Upper lobe of right lung (tissue), 1 donor: Measurements from ENCODE around the gene NEO1. TPM values are rescaled to one million over a fixed set of nuclear protein-coding genes. Genes with fewer than 3 reads are reported as not detected.

Experiments
- ATAC-seq: fragments of 200-7000 bp; cut with Tn5 transposase; one replicate; pipeline ENCODE4 v1.9.1; 2020; ENCODE audit warnings: mild to moderate bottlenecking, moderate library complexity
- DNase-seq: peaks from one replicate; pipeline ENCODE4 v3.0.0-alpha.2; 2020
- H3K27ac ChIP-seq: fragments of 200-600 bp; one replicate; pipeline ENCODE4 v1.8.0; 2022
- H3K27me3 ChIP-seq: fragments of 200-600 bp; one replicate; pipeline ENCODE4 v1.8.0; 2022; ENCODE audit warnings: mild to moderate bottlenecking
- H3K36me3 ChIP-seq: fragments of 200-600 bp; one replicate; pipeline ENCODE4 v1.8.0; 2022
- H3K4me1 ChIP-seq: fragments of 200-600 bp; one replicate; pipeline ENCODE4 v1.8.0; 2022
- H3K4me3 ChIP-seq: fragments of 200-600 bp; one replicate; pipeline ENCODE4 v1.8.0; 2022; ENCODE audit warnings: mild to moderate bottlenecking
- H3K9me3 ChIP-seq: fragments of 200-600 bp; one replicate; pipeline ENCODE4 v1.8.0; 2022
- CTCF ChIP-seq: fragments of 200-600 bp; IDR thresholded peaks from one replicate; pipeline ENCODE4 v1.8.0; 2022; ENCODE audit warnings: antibody characterized with exemption
- intact Hi-C: fragments of 100-400 bp; cut with DNase I; formaldehyde crosslinking; loops from one replicate; pipeline ENCODE4 v1.11.0; 2022
- total RNA-seq: library from RNA; stranded (reverse); fragmentation: NEBNext Ultra II Directional; extraction: Animal tissue kit (Norgen Biotek cat#: 25700); gene quantifications from one replicate; pipeline ENCODE4 v1.2.1, GENCODE V29; 2021
- donor health status: DM: no; HTN: yes; CAD: no; lungs with severe emphysema.

Gene NEO1
- total RNA-seq, 1 donor from 2014 or later: 44.8 TPM

DNA sequence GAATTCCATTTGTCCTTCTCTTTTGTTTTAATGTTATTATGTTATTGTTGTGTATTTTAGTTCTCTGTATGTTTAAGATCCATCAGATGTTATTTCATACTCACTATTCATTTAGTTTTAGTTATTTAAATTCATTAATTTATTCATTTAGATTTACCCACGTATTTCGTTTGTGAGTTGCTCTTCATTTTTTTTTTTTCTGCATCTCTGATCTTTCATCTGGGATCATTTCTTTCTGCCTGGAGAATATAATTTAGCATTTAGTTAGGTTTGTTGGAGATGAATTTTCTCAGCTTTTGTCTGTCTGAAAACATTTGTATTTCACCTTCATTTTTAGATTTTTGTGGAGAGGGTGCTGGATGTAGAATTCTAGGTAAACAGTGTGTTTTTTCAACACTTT is 12.9 kb downstream of the NEO1 start:
- Histone ChIP-seq H3K27me3 (no peaks in the 10 kb centered on the region), H3K27ac (no peak overlapping the region), H3K4me3 (no peak overlapping the region), H3K36me3 (no peaks in the 10 kb centered on the region), H3K4me1 (no peaks in the 10 kb centered on the region), H3K9me3 (no peaks in the 10 kb centered on the region)
- DNase-seq (no peak), ATAC-seq (no peak)
- TF ChIP-seq CTCF: no peak
- intact Hi-C loops: no loop called here

DNA sequence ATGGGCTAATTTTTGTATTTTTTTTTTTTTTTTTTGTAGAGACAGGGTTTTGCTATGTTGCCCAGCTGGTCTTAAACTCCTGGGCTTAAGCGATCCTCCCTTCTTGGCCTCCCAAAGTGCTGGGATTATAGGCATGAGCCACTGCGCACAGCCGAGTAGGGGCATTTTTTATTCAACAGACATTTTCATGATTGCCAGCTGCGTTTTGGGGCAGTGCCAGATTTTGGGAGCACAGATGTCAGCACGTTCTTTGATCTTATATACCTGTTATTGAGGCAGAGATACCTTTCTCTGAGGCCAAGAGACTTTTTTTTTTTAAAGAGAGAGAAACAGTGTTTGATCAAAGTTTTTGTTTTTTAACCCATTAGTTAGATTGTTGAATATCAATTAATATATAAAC is 16.8 kb downstream of the NEO1 start:
- Histone ChIP-seq H3K4me3 (no peak overlapping the region), H3K9me3 (no peaks in the 10 kb centered on the region), H3K36me3 (no peaks in the 10 kb centered on the region), H3K27ac (no peak overlapping the region), H3K27me3 (no peaks in the 10 kb centered on the region), H3K4me1 (no peaks in the 10 kb centered on the region)
- intact Hi-C loops: no loop called here
- TF ChIP-seq CTCF: no peak
- ATAC-seq: no peak
- no peak for DNase-seq

GRCh38 chr15:73072894-73073293 is 20.6 kb downstream of the NEO1 start:
- peaks cover 10% of the 10 kb centered on the region for H3K4me1 ChIP-seq
- no peak for ATAC-seq
- H3K4me3 ChIP-seq: no peak overlapping the region
- H3K36me3 ChIP-seq: no peaks in the 10 kb centered on the region
- no peak for DNase-seq
- H3K9me3 ChIP-seq: no peaks in the 10 kb centered on the region
- H3K27me3 ChIP-seq: peaks cover 3% of the 10 kb centered on the region
- no peak overlapping the region for H3K27ac ChIP-seq
- intact Hi-C loops: no loop called here
- no peak for TF ChIP-seq CTCF

GRCh38 chr15:73074241-73074640 is 22.0 kb downstream of the NEO1 start:
- Histone ChIP-seq H3K27ac (no peak overlapping the region), H3K36me3 (no peaks in the 10 kb centered on the region), H3K4me3 (no peak overlapping the region), H3K9me3 (no peaks in the 10 kb centered on the region), H3K27me3 (peaks cover 4% of the 10 kb centered on the region), H3K4me1 (peaks cover 22% of the 10 kb centered on the region)
- no peak for TF ChIP-seq CTCF
- intact Hi-C loops: no loop called here
- ATAC-seq (no peak), DNase-seq (no peak)

DNA sequence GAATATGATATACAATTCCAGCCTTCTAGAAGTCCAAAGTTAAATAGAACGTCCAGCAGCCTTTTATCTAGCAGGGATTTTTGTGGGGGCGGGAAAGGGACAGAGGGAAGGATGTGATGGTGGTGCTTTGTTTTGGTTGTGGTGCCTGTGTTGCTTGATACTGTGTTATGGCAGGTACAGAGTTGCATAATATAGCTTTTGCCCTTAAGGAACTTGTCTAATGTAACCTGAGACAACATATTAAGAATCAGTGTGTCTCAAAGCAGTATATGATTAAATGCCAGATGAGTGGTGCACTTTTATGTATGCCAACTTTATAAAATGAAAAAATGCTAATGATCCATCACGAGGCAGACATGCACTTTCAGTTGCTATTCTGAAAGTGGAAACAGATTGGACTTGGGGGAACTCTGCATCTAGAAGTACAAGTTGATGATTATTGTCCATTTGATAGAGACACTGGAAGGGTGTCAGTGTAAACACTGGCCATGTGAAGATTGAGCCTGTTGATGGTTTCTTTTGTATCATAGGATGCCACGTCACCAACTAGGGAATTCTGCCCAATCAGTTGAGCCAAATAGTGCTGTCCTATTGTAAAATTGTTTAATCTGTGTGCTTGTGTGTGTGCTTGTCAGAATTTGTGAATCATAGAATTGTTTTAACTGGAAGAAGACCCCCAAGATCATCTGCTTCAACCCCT is 23.0 kb downstream of the NEO1 start:
- Histone ChIP-seq H3K4me3 (no peak overlapping the region), H3K36me3 (no peaks in the 10 kb centered on the region), H3K4me1 (peaks cover 33% of the 10 kb centered on the region), H3K27me3 (peaks cover 4% of the 10 kb centered on the region), H3K27ac (no peak overlapping the region), H3K9me3 (no peaks in the 10 kb centered on the region)
- no peak for ATAC-seq
- DNase-seq: no peak
- intact Hi-C loops: no loop called here
- TF ChIP-seq CTCF: no peak

DNA sequence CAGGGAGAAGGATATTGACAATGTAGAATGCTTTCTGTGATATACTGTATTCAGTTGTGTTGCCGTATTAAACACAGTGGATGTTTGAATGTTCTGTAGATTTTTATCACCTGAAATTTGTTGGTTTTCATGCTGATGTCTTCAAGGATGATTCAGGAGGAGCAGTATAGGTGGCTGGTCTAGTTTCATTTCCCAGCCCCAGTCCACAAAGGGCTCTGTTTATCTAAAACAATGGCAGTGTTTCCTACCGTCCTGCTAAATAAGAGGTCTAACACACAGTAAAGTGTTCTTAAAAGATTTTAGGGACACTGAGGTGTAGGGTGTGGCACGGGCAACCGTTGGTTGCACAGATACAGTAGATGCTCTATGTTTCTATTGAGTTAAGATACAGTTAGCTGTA is 26.0 kb downstream of the NEO1 start:
- no peak for TF ChIP-seq CTCF
- no peak overlapping the region for H3K4me3 ChIP-seq
- H3K27ac ChIP-seq: no peak overlapping the region
- intact Hi-C loops: no loop called here
- H3K36me3 ChIP-seq: no peaks in the 10 kb centered on the region
- ATAC-seq: no peak
- DNase-seq: no peak
- H3K9me3 ChIP-seq: no peaks in the 10 kb centered on the region
- H3K4me1 ChIP-seq: peaks cover 36% of the 10 kb centered on the region
- peaks cover 4% of the 10 kb centered on the region for H3K27me3 ChIP-seq
